SU-DHL-6 (cell line): ENCODE measurements around the gene KPRP.

Experiments used
- H2AFZ ChIP-seq: fragments of 200-600 bp; sonication (generic); 2 replicates; pipeline ENCODE4 v1.6.1; 2014; ENCODE audit warnings: low read depth, mild to moderate bottlenecking, moderate library complexity, mixed read lengths, antibody characterized with exemption, low read length; ENCODE audit not compliant: severe bottlenecking
- H3F3A ChIP-seq: fragments of 200-600 bp; shearing (Covaris generic); 2 replicates; pipeline ENCODE4 v1.6.0; 2016; ENCODE audit warnings: antibody characterized with exemption, mild to moderate bottlenecking; ENCODE audit not compliant: insufficient read depth
- H3K27ac ChIP-seq: fragments of 200-600 bp; sonication (generic); 2 replicates; pipeline ENCODE4 v1.5.1; 2016; ENCODE audit warnings: low read depth, mild to moderate bottlenecking, low read length, moderate library complexity, mixed read lengths
- H3K27me3 ChIP-seq: fragments of 200-600 bp; sonication (generic), shearing (Covaris generic); 2 replicates; pipeline ENCODE4 v1.6.0; 2014; ENCODE audit warnings: mild to moderate bottlenecking, low read length
- H3K36me3 ChIP-seq: fragments of 200-600 bp; sonication (generic); 2 replicates; pipeline ENCODE4 v1.6.1; 2014; ENCODE audit warnings: mild to moderate bottlenecking, low read length, mixed read lengths
- H3K4me2 ChIP-seq: fragments of 300-600, 200-600 bp; shearing (Covaris generic), sonication (generic); 2 replicates; pipeline ENCODE4 v1.6.0; 2014; ENCODE audit warnings: low read length, low read depth, mild to moderate bottlenecking; ENCODE audit not compliant: poor library complexity, severe bottlenecking
- H3K4me3 ChIP-seq: fragments of 200-600 bp; sonication (generic); 2 replicates; pipeline ENCODE4 v1.5.1; 2014; ENCODE audit warnings: antibody characterized with exemption, low read length, mild to moderate bottlenecking, mixed read lengths; ENCODE audit not compliant: insufficient read depth, poor library complexity, severe bottlenecking
- H3K79me2 ChIP-seq: fragments of 200-600 bp; sonication (generic); 2 replicates; pipeline ENCODE4 v1.6.1; 2014; ENCODE audit warnings: mild to moderate bottlenecking, low read length, moderate library complexity; ENCODE audit not compliant: insufficient read depth
- H3K9ac ChIP-seq: fragments of 200-600 bp; sonication (generic); 2 replicates; pipeline ENCODE4 v1.7.0; 2014; ENCODE audit warnings: mild to moderate bottlenecking, low read length
- H3K9me2 ChIP-seq: fragments of 200-600 bp; sonication (generic); replicated peaks from 2 replicates; pipeline ENCODE4 v1.6.1; 2014; ENCODE audit warnings: low read length; ENCODE audit not compliant: insufficient read depth
- H3K9me3 ChIP-seq: fragments of 200-600 bp; sonication (generic); 2 replicates; pipeline ENCODE4 v1.6.1; 2014; ENCODE audit warnings: low read length, mixed read lengths; ENCODE audit not compliant: insufficient read depth
- H4K20me1 ChIP-seq: fragments of 200-600 bp; sonication (generic); 2 replicates; pipeline ENCODE4 v1.6.1; 2014; ENCODE audit warnings: low read depth, mild to moderate bottlenecking, antibody characterized with exemption, low read length, moderate library complexity, mixed read lengths
- EZH2phosphoT487 ChIP-seq: fragments of 200-600 bp; sonication (generic), shearing (Covaris generic); conservative IDR thresholded peaks from 2 replicates; pipeline ENCODE4 v1.6.1; 2018; ENCODE audit warnings: mild to moderate bottlenecking, antibody characterized with exemption, low read length, moderate library complexity, mixed read lengths
- TF ChIP-seq, protein P1 (sequence below): fragments of 200-600 bp; sonication (generic); IDR thresholded peaks from one replicate; pipeline ENCODE4 v1.5.1; 2017; ENCODE audit warnings: antibody characterized with exemption, mild to moderate bottlenecking, low read length, moderate library complexity; ENCODE audit not compliant: insufficient read depth, poor library complexity, severe bottlenecking

The KPRP gene

DNA sequence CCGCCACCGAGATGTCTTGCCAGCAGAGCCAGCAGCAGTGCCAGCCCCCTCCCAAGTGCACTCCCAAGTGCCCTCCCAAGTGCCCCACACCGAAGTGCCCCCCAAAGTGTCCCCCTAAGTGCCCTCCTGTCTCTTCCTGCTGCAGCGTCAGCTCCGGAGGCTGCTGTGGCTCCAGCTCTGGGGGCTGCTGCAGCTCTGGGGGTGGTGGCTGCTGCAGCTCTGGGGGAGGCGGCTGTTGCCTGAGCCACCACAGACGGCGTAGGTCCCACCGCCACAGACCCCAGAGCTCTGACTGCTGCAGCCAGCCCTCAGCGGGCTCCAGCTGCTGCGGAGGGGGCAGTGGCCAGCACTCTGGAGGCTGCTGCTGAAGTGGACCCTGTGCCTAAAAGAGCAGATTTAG lies 18.5 kb downstream of the KPRP start:
- no peak overlapping the region for H3K27ac ChIP-seq
- H3K9me2 ChIP-seq: no peaks in the 10 kb centered on the region
- H3K79me2 ChIP-seq: no peaks in the 10 kb centered on the region
- H3F3A ChIP-seq: no peaks in the 10 kb centered on the region
- H2AFZ ChIP-seq: no peak overlapping the region
- no peak overlapping the region for H3K4me3 ChIP-seq
- H4K20me1 ChIP-seq: no peaks in the 10 kb centered on the region
- no peaks in the 10 kb centered on the region for H3K9me3 ChIP-seq
- TF ChIP-seq, protein P1, sequence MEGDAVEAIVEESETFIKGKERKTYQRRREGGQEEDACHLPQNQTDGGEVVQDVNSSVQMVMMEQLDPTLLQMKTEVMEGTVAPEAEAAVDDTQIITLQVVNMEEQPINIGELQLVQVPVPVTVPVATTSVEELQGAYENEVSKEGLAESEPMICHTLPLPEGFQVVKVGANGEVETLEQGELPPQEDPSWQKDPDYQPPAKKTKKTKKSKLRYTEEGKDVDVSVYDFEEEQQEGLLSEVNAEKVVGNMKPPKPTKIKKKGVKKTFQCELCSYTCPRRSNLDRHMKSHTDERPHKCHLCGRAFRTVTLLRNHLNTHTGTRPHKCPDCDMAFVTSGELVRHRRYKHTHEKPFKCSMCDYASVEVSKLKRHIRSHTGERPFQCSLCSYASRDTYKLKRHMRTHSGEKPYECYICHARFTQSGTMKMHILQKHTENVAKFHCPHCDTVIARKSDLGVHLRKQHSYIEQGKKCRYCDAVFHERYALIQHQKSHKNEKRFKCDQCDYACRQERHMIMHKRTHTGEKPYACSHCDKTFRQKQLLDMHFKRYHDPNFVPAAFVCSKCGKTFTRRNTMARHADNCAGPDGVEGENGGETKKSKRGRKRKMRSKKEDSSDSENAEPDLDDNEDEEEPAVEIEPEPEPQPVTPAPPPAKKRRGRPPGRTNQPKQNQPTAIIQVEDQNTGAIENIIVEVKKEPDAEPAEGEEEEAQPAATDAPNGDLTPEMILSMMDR: no peak
- TF ChIP-seq EZH2phosphoT487: no peak
- H3K36me3 ChIP-seq: no peaks in the 10 kb centered on the region
- H3K4me2 ChIP-seq: no peak overlapping the region
- no peak overlapping the region for H3K9ac ChIP-seq
- H3K27me3 ChIP-seq: no peaks in the 10 kb centered on the region

DNA sequence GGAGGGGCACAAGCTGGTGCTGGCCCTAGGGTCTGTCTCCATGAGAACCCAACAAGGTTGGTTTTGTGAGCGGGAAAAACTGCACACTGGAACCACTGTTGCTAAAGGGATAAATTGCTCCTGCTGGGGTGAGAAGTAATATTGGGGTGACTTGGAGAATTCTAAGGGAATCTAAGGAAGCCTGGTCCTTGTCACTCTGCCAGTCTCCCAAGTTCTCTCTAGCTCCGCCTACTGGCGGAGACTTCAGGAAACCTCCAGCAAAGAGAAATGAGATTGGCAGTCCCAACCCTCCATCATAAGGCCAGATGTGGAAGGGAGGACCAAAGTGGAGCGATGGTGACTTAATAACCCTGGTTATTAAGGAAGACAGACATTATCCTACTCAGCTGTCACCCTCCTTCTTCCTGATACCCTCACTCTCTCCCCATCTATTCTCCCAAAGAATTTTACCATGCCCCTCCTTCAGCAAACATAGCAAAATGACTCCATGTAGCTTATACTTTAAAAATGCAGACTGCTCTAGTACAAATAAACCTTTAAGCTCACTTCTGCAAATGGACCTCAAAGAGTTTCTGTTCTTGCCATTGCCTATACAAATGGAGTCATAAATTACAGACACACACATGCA lies 19.8 kb downstream of the KPRP start:
- H3K9me3 ChIP-seq: no peaks in the 10 kb centered on the region
- no peak overlapping the region for H3K27ac ChIP-seq
- H2AFZ ChIP-seq: no peak overlapping the region
- H3K27me3 ChIP-seq: no peaks in the 10 kb centered on the region
- H3K79me2 ChIP-seq: no peaks in the 10 kb centered on the region
- H3K9me2 ChIP-seq: no peaks in the 10 kb centered on the region
- no peak overlapping the region for H3K4me2 ChIP-seq
- no peaks in the 10 kb centered on the region for H4K20me1 ChIP-seq
- no peak overlapping the region for H3K4me3 ChIP-seq
- H3K36me3 ChIP-seq: no peaks in the 10 kb centered on the region
- no peaks in the 10 kb centered on the region for H3F3A ChIP-seq
- no peak for TF ChIP-seq EZH2phosphoT487
- TF ChIP-seq, protein P1: peak; percentile 39
- no peak overlapping the region for H3K9ac ChIP-seq

DNA sequence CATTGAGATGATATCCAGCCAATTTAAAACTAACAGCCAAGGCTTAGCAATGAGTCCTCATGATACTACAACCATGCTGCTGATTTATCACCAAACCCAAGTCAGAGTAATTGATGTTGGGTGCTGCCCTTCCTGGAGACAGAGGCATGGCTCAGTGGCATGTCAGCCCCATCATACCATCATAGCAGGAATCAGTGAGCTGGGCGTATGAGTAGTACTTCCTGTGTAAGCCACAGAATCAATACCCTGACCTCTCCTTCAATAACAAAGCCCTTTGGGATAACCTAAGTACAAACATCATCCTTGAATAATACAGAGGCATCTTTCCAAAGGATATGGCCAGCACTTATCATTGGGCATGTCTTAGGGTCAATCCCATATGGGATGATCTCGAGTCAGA lies 25.3 kb downstream of the KPRP start:
- H3K9me3 ChIP-seq: no peaks in the 10 kb centered on the region
- H3K4me3 ChIP-seq: no peak overlapping the region
- H3K27ac ChIP-seq: no peak overlapping the region
- no peaks in the 10 kb centered on the region for H3F3A ChIP-seq
- no peaks in the 10 kb centered on the region for H3K27me3 ChIP-seq
- no peaks in the 10 kb centered on the region for H4K20me1 ChIP-seq
- no peaks in the 10 kb centered on the region for H3K79me2 ChIP-seq
- no peak overlapping the region for H3K4me2 ChIP-seq
- no peaks in the 10 kb centered on the region for H3K9me2 ChIP-seq
- no peak overlapping the region for H2AFZ ChIP-seq
- H3K9ac ChIP-seq: no peak overlapping the region
- no peak for TF ChIP-seq EZH2phosphoT487
- TF ChIP-seq, protein P1: no peak
- no peaks in the 10 kb centered on the region for H3K36me3 ChIP-seq
